Activated naive CD8-positive, alpha-beta T cell treated with anti-CD3 and anti-CD28 coated beads for 36 hours (primary cell): ENCODE data around the gene FCHSD1. TPM values are rescaled to one million over a fixed set of nuclear protein-coding genes. Genes with fewer than 3 reads are reported as not detected.

Experiments used
- DNase-seq: peaks from one replicate; pipeline ENCODE4 v3.0.0; 2021
- H3K27ac Mint-ChIP-seq: one replicate; pipeline ENCODE4 v1.8.0; 2022; ENCODE audit warnings: mild to moderate bottlenecking, moderate library complexity, mixed read lengths
- H3K27me3 Mint-ChIP-seq: one replicate; pipeline ENCODE4 v1.8.0; 2022; ENCODE audit warnings: mild to moderate bottlenecking, mixed read lengths
- H3K36me3 Mint-ChIP-seq: one replicate; pipeline ENCODE4 v1.8.0; 2021; ENCODE audit warnings: mild to moderate bottlenecking, mixed read lengths
- H3K4me1 Mint-ChIP-seq: one replicate; pipeline ENCODE4 v1.8.0; 2021; ENCODE audit warnings: mixed read lengths
- H3K4me3 Mint-ChIP-seq: one replicate; pipeline ENCODE4 v1.8.0; 2022; ENCODE audit warnings: mild to moderate bottlenecking, moderate library complexity, mixed read lengths
- H3K9me3 Mint-ChIP-seq: one replicate; pipeline ENCODE4 v1.8.0; 2022; ENCODE audit warnings: mixed read lengths
- total RNA-seq, 2 experiments: library from RNA; stranded (reverse); gene quantifications; one replicate each; pipeline ENCODE4 v1.2.3, GENCODE V29; 2021

Gene FCHSD1
- total RNA-seq, 2 experiments from 2014 or later: 22.4 to 24.8 TPM

DNA sequence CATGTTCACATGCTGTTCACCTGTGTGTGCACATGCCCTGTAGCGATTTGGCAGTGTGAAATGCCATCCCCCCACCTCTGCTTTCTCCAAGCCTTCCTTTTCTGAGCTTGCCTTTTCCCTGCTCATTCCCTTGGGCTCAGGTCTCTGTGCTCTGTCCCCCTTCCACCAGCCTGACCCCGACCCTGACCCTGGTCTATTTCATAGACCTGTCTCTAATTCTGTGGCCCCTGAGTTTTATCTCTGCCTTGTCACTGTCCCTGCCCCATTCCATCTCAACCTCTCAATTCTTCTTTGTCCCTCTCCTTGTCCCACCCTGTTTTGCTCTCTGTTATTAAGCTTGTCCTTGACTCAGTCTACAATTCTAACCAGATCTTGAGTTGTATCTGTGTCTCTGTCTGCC, 30.1 kb upstream of the FCHSD1 start:
- DNase-seq: no peak
- Mint-ChIP-seq H3K36me3 (no peaks in the 10 kb centered on the region), H3K4me1 (peaks cover 27% of the 10 kb centered on the region), H3K27me3 (no peaks in the 10 kb centered on the region), H3K4me3 (peak overlapping the region; percentile 73), H3K9me3 (no peaks in the 10 kb centered on the region), H3K27ac (peak overlapping the region; percentile 10)

DNA sequence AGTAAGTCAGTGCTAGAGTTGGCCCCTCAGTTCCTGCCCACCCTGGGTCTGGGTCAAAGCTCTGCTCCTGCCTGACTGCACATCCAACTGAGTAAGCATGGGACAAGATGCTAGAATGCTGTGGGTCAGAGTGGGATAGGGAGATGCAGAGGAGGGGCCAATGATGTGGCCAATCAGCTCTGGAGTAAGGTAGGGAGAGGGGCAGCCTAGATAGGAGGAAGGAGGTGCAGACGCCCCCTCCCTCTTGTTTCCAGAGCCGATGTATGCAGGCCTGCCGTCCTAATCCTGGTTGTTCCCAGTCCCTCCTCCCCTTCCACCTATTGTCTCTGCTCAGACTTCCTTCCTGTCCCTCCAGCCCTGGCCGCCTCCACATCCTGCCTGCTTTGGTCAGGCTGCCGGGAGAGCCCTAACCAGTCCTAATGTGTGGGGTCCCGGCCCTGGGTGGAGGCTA, 29.6 kb upstream of the FCHSD1 start:
- Mint-ChIP-seq H3K4me1 (peaks cover 27% of the 10 kb centered on the region), H3K27me3 (no peaks in the 10 kb centered on the region), H3K36me3 (no peaks in the 10 kb centered on the region), H3K27ac (no peak overlapping the region), H3K9me3 (no peaks in the 10 kb centered on the region), H3K4me3 (peak overlapping the region; percentile 73)
- DNase-seq: no peak

DNA sequence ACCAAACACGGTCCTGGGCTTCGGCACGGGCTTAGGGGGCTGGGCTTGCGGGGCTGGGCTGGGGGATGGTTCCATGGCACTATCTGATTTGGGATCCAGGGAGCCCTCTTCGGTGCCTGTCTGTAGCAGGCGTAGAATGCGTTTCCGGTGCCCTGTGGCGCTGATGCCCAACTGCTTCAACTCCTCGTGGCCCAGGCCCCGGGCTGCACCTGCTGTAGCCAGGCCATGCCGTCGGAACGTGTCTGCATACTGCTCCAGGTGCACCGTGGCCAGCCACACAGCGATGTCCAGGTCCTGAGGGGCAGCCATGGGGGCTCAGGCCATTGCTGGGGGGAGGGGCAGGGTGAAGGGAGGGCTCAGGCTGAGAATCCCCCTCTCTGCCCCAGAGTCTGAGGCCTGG, 29.0 kb upstream of the FCHSD1 start:
- H3K4me3 Mint-ChIP-seq: no peak overlapping the region
- DNase-seq: no peak
- no peaks in the 10 kb centered on the region for H3K9me3 Mint-ChIP-seq
- H3K27me3 Mint-ChIP-seq: no peaks in the 10 kb centered on the region
- H3K36me3 Mint-ChIP-seq: no peaks in the 10 kb centered on the region
- H3K27ac Mint-ChIP-seq: no peak overlapping the region
- peaks cover 27% of the 10 kb centered on the region for H3K4me1 Mint-ChIP-seq

DNA sequence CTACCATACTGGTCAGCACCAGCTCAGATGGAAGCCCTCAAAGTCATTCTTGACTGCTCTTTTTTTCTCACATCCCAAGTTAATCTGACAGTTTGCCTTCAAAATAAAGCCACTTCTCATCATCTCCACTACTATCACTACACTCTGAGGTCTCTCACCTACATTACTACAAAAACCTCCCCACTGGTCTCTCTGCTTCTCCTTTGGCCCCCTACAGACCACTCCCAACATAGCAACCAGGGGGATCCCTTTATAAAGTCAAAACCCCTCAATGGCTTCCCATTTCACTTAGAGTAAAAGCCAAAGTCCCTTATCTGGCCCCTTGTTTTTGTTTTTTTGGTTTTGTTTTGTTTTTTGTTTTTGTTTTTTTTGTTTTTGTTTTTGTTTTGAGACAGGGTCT, 26.2 kb upstream of the FCHSD1 start:
- no peak overlapping the region for H3K4me3 Mint-ChIP-seq
- no peaks in the 10 kb centered on the region for H3K9me3 Mint-ChIP-seq
- peaks cover 15% of the 10 kb centered on the region for H3K4me1 Mint-ChIP-seq
- H3K27me3 Mint-ChIP-seq: no peaks in the 10 kb centered on the region
- no peak overlapping the region for H3K27ac Mint-ChIP-seq
- no peak for DNase-seq
- no peaks in the 10 kb centered on the region for H3K36me3 Mint-ChIP-seq

DNA sequence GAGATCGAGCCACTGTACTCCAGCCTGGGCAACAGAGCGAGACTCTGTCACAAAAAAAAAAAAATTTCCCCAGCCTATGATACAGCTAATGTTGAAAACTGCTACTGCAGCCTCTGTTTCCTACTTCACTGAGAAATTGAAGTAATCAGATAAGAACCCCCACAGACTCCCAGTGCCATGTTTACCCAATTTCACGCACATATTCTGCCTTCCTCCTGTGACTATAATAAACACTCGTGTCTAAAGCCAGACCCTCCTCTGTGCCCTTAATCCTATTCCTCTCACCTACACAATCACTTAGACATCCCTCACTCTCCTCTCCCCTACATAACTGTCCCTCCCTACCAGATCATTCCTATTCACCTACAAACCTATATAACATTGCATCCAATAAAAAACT, 24.5 kb upstream of the FCHSD1 start:
- no peak overlapping the region for H3K4me3 Mint-ChIP-seq
- H3K27ac Mint-ChIP-seq: no peak overlapping the region
- H3K36me3 Mint-ChIP-seq: no peaks in the 10 kb centered on the region
- no peaks in the 10 kb centered on the region for H3K9me3 Mint-ChIP-seq
- H3K4me1 Mint-ChIP-seq: peaks cover 3% of the 10 kb centered on the region
- no peak for DNase-seq
- no peaks in the 10 kb centered on the region for H3K27me3 Mint-ChIP-seq

DNA sequence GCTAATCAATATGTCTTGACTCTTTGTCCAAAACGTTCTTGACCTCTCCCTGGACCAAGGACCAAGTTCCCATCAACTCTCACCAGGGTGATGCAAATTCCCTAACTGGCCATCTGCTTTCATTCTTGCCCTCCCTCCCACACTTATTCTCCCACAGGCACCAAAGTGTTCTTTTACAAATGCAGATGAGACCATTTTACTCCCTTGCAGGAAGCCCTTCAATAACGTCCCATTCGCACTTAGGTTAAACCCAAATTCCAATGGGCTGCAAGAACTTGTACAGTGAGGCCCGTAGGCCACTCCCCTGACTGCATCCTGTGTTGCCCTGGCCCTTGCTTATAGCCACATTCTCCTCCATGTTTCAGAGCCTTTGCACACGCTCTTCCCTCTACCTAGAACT, 23.5 kb upstream of the FCHSD1 start:
- no peak for DNase-seq
- H3K27ac Mint-ChIP-seq: no peak overlapping the region
- H3K9me3 Mint-ChIP-seq: no peaks in the 10 kb centered on the region
- no peaks in the 10 kb centered on the region for H3K27me3 Mint-ChIP-seq
- no peaks in the 10 kb centered on the region for H3K4me1 Mint-ChIP-seq
- no peak overlapping the region for H3K4me3 Mint-ChIP-seq
- H3K36me3 Mint-ChIP-seq: no peaks in the 10 kb centered on the region

DNA sequence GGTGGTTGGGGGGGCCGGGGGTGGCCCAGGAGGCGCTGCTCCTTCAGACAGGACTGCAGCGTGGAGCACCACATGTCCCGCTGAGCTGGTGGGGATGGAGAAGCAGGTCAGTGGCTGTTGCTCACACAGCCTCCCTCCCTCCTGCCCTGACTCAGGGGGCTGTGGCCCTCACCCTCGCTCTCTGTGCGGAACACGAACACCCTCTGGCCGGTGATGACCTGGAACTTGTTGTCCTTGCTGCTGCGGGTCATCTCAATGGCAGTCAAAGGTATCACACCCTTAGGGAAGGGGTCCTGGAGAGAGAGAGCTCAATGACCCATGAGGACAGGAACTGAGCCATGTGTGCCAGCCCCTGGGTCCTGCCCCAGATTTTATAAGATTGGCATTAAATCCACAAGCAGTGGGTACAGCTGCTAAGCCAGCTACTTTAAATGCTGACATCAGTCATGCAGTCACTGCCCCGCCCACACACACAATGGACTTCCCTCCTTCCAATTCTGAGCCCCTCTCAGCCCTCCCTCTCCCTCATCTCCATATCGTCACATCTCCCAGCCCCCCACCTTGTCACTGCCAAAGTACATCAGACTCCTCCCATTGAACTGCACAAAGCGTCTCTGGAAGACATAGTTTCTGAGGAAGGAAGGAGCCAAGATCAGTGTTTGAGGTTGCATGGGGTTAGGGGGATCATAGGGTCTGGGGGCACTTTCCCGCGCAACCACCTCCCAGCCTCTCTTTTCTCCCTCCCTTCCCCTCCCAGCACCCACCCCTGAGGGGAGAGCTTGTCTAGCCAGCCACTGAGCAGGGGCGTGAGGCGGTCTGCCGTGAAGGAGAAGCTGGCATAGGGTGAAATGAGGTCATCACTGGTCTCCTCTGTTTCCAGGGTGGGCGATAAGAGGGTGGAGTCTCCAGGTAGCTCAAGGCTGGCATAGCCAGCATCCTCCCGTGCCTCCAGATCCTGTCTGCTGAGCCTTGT, 21.9 kb upstream of the FCHSD1 start:
- Mint-ChIP-seq H3K9me3 (no peaks in the 10 kb centered on the region), H3K27ac (no peak overlapping the region), H3K4me3 (no peak overlapping the region), H3K36me3 (no peaks in the 10 kb centered on the region), H3K27me3 (no peaks in the 10 kb centered on the region), H3K4me1 (no peaks in the 10 kb centered on the region)
- no peak for DNase-seq

DNA sequence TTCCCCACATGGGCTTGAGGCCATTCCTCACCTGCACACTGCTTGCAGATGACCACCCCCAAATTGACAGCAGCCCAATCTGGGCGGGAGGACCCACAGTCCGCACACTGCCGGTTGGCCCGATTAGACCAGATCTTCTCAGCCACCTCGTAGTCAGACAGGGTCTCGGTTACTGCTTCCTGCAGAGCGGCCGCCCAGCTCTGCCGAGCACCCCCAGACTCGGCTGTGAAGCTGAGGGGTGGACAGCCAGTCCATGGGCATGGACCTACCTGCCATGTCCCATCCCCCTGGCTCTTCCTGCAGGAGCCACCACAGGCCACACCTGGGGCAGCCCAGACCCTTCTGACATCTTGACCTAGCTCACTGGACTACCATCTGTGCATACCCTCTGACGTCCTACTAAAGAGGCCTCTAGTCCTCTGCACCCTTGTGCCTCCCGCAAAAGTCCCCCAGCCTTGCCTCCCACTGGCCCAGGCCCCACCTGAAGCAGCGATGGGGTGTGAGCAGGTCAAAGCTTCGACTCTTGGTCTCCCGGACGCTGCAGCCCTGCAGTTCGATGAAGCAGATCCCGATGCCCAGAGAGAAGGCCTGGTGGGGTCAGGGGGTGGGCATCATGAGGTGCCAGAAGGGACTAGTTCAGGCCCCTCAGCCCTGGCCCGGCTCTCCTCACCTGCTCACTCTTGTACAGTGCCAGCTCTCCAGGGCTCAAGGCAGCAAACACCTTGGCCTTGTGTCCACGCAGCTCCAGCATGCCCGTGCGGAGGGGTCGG, 21.0 kb upstream of the FCHSD1 start:
- H3K9me3 Mint-ChIP-seq: no peaks in the 10 kb centered on the region
- no peak for DNase-seq
- H3K27me3 Mint-ChIP-seq: no peaks in the 10 kb centered on the region
- no peaks in the 10 kb centered on the region for H3K36me3 Mint-ChIP-seq
- H3K4me1 Mint-ChIP-seq: no peaks in the 10 kb centered on the region
- H3K27ac Mint-ChIP-seq: no peak overlapping the region
- H3K4me3 Mint-ChIP-seq: no peak overlapping the region

DNA sequence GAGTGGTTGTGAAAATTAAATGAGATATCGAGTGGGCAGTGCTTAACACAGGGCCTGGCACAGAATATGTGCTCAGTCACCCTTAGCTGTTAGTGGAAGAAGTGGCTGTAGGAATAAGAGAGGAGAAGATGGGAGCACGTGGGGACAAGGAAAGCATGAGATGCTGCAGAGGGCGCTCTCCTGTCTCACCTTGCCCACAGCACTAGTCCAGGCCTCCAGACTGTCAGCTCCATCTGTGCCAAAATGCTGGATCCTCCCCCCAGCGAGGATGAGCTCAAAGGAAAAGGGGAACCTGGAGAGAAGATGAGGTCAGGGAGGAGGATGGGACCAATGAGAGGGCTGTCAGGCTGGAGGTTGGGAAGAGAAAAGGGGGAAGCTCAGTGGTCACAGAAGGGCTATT, 18.3 kb upstream of the FCHSD1 start:
- Mint-ChIP-seq H3K9me3 (no peaks in the 10 kb centered on the region), H3K36me3 (no peaks in the 10 kb centered on the region), H3K4me1 (peaks cover 4% of the 10 kb centered on the region), H3K27ac (no peak overlapping the region), H3K4me3 (no peak overlapping the region), H3K27me3 (no peaks in the 10 kb centered on the region)
- no peak for DNase-seq

DNA sequence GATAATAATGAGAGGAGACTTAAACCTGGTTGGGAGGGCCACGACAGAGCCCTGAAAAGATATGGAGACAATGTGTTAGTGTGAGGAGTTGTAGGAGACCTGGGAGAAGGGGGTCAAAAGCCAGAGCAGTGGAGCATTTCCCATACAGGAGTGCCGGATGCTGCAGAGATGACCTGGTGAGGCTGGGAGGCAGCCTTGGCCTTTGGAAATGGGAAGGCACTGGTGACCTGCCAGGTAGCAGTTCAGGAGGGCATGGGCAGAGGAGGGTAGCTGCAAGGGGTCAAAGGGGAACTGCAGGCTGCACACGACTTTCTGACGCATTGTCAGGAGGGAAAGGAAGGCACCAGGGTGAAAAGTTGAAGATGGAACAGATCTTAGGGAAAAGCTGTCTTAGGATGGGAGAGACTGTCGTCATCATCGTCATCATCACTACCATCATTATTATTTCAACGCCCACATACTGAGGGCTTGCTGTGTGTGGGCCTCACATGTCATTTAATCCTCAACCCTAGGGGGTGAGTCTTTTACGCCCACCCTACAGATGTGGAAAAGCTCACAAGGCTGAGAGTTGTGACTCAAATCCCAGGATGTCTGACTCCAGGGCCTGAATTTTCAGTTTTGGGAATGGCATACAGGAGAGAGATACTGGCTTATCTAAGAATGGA, 17.5 kb upstream of the FCHSD1 start:
- H3K27ac Mint-ChIP-seq: no peak overlapping the region
- H3K4me3 Mint-ChIP-seq: no peak overlapping the region
- no peaks in the 10 kb centered on the region for H3K9me3 Mint-ChIP-seq
- H3K4me1 Mint-ChIP-seq: peaks cover 4% of the 10 kb centered on the region
- DNase-seq: no peak
- H3K36me3 Mint-ChIP-seq: no peaks in the 10 kb centered on the region
- no peaks in the 10 kb centered on the region for H3K27me3 Mint-ChIP-seq

DNA sequence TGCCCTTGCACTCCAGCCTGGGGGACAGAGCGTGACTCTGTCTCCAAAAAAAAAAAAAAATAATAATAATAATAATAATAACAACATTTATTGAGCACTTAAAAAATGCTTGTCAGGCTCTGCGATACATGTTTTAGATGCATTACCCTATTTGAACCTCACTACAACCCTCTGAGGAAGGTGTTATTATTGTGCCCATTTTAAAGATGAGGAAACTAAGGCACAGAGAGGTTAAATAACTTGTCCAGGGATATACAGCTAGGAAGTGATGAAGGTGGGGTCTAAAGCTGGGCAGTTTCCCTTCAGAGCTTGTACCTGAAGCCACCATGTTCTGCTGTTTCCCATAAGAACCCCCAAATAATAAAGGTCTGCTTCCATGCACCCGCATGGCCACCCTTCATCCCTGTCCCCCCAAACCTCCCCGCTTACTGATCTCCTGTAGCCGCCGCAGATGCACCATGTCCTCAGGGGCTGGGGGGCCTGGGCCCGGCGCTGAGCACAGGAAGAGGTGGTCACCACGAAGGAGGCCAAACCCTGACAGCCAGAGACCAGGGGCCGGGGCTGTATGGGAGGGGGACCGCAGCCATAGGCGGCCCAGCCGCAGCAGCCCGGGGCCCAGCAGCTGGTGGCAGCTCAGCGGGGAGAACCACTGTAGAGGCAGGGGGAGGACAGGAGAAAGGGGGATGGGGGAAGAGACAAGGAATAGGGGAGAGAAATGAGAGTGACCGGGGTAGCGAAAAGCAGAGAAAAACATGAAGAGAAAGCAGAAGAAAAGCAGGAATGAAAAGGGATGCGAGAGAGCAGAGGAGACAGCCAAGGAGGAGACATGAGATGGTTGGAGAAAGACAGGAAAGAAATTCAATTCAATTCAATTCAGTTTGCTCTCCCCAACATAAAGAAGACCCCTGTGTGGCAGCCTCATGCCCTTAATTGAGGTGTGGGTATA, 15.1 kb upstream of the FCHSD1 start:
- Mint-ChIP-seq H3K4me1 (peaks cover 4% of the 10 kb centered on the region), H3K27ac (no peak overlapping the region), H3K27me3 (no peaks in the 10 kb centered on the region), H3K9me3 (no peaks in the 10 kb centered on the region), H3K4me3 (no peak overlapping the region), H3K36me3 (no peaks in the 10 kb centered on the region)
- DNase-seq: no peak

DNA sequence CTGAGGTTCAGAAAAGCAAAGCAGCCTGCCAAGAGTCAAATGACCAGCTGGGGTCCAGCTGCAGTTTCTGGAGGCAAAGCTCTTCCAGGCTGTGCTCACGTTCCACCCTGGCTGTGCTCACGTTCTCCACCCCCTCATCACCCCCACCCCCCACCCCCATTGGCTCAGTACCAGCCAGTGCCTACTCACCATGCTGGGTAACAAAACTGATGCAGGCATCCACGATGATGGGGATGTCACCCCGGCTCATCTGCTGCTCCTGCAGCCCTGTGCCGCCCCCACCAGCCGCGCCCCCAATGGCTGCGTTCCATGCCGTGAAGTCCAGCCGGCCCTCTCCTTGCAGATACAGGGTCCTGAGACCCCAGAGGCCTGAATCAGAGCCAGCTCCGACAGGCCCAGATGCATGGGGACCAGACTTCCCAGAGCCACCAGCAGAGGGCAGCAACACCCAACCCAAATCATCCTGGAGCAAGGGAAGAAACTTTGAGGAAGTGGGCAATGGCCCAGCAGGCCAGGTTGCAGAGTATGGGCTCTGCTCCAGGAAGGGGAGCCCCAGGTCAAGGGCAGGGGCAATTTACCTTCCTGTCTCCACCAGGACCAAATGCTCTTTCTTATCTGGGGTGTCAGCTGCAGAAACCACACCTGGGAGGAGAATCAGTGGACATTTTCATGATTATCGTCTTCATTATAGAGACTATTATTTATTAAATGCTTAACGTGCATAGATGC, 13.7 kb upstream of the FCHSD1 start:
- H3K27ac Mint-ChIP-seq: no peak overlapping the region
- H3K4me1 Mint-ChIP-seq: peaks cover 4% of the 10 kb centered on the region
- no peak overlapping the region for H3K4me3 Mint-ChIP-seq
- no peaks in the 10 kb centered on the region for H3K36me3 Mint-ChIP-seq
- H3K9me3 Mint-ChIP-seq: no peaks in the 10 kb centered on the region
- DNase-seq: peak; percentile 69
- no peaks in the 10 kb centered on the region for H3K27me3 Mint-ChIP-seq

DNA sequence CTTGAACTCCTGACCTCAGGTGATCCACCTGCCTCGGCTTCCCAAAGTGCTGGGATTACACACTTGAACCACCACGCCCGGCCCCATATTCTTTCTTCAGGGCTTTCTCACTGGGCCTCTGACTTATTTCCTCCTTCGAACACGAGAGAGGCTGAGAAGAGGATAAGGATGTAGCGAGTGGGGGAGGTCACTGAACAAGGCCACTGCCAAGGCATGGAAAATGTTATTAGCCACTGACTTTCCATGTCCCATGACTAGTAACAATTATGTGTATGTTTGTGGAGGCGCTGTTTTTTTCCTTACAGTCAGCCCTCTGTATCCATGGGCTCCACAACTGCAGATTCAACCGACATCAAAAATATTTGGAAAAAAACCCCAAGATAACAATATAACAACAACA, 12.3 kb upstream of the FCHSD1 start:
- H3K4me1 Mint-ChIP-seq: peaks cover 4% of the 10 kb centered on the region
- H3K9me3 Mint-ChIP-seq: no peaks in the 10 kb centered on the region
- H3K4me3 Mint-ChIP-seq: no peak overlapping the region
- no peaks in the 10 kb centered on the region for H3K27me3 Mint-ChIP-seq
- no peak for DNase-seq
- no peaks in the 10 kb centered on the region for H3K36me3 Mint-ChIP-seq
- H3K27ac Mint-ChIP-seq: no peak overlapping the region

DNA sequence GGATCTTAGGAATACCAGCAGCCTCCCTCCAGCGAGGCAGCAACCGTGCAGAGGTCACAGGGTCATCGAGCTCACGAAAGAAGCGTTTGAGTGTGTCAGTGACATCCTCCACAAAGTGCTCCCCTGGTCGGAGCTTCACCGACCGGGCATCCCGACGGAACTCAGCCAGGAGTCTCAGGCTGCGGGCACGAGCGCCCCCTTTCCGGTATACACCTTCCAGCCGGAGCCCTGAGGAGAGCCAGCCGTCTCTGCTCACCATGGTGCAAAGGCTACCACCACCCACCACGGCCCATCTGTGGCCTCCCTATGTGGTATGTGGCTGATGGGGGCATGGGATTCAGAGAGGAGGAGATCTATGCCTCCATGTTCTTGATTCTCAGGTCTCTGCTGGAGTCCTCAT, 10.8 kb upstream of the FCHSD1 start:
- Mint-ChIP-seq H3K27ac (no peak overlapping the region), H3K9me3 (no peaks in the 10 kb centered on the region), H3K27me3 (no peaks in the 10 kb centered on the region), H3K4me3 (no peak overlapping the region), H3K4me1 (peaks cover 4% of the 10 kb centered on the region), H3K36me3 (no peaks in the 10 kb centered on the region)
- DNase-seq: no peak
